ENCODE measurements around the gene SLC23A2. TPM values are rescaled to one million over a fixed set of nuclear protein-coding genes. Genes with fewer than 3 reads are reported as not detected.

SLC23A2 gene
- total RNA-seq, 1 experiment from 2014 or later, result 37.3 TPM

DNA sequence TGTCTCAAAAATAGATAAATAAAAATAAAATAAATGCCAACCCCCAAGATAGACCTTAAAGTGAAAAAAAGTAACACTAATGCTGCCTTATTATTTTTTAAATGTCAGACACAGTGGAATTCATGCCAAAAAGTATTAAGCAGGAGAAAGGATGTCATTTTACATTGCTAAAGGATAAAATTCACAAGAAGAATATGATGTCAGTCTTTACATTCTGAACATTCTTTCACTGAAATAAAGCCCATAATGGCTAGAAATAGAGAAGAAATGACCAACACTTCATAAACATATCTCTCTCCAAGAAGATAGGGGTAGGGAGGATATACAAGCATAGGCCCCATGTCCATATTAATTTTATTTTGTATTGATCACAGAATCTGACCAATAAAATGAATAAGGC, 47.4 kb downstream of the SLC23A2 start:
- no peak for DNase-seq
- H3K4me1 Mint-ChIP-seq (ENCODE audit: low read depth, unreplicated experiment), result peaks cover 7% of the 10 kb centered on the region
- no peak overlapping the region for H3K4me3 Mint-ChIP-seq (ENCODE audit: unreplicated experiment)
- intact Hi-C loops (cut with micrococcal nuclease; ENCODE audit: unreplicated experiment), result no loop called here
- H3K9me3 Mint-ChIP-seq (ENCODE audit: unreplicated experiment), result no peaks in the 10 kb centered on the region
- Histone ChIP-seq H3K4me1 (no peaks in the 10 kb centered on the region), H3K36me3 (ENCODE audit: control insufficient read depth, insufficient read depth, low read length) (no peaks in the 10 kb centered on the region), H3K4me3 (ENCODE audit: low read depth, low read length) (no peak overlapping the region), H3K9me3 (no peaks in the 10 kb centered on the region), H3K27me3 (replicated peaks; ENCODE audit: control insufficient read depth, insufficient read depth, low read length) (no peaks in the 10 kb centered on the region)
- POLR2A ChIA-PET, result no interaction called here
- no peak overlapping the region for H3K27ac Mint-ChIP-seq (ENCODE audit: unreplicated experiment)
- H3K36me3 Mint-ChIP-seq (ENCODE audit: insufficient read depth, unreplicated experiment), result peaks cover 6% of the 10 kb centered on the region
- CTCF ChIA-PET, result no interaction called here
- no peaks in the 10 kb centered on the region for H3K27me3 Mint-ChIP-seq (ENCODE audit: insufficient read depth, unreplicated experiment)
- TF ChIP-seq, protein P1, sequence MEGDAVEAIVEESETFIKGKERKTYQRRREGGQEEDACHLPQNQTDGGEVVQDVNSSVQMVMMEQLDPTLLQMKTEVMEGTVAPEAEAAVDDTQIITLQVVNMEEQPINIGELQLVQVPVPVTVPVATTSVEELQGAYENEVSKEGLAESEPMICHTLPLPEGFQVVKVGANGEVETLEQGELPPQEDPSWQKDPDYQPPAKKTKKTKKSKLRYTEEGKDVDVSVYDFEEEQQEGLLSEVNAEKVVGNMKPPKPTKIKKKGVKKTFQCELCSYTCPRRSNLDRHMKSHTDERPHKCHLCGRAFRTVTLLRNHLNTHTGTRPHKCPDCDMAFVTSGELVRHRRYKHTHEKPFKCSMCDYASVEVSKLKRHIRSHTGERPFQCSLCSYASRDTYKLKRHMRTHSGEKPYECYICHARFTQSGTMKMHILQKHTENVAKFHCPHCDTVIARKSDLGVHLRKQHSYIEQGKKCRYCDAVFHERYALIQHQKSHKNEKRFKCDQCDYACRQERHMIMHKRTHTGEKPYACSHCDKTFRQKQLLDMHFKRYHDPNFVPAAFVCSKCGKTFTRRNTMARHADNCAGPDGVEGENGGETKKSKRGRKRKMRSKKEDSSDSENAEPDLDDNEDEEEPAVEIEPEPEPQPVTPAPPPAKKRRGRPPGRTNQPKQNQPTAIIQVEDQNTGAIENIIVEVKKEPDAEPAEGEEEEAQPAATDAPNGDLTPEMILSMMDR (IDR thresholded peaks at IDR 0.05; ENCODE audit: insufficient read depth in 1 of 2, low read depth in 1 of 2, low read length in 1 of 2, severe bottlenecking in 1 of 2, unreplicated experiment in 1 of 2), result no peak
- BruUV-seq (replicated peaks), result no TSS peak

DNA sequence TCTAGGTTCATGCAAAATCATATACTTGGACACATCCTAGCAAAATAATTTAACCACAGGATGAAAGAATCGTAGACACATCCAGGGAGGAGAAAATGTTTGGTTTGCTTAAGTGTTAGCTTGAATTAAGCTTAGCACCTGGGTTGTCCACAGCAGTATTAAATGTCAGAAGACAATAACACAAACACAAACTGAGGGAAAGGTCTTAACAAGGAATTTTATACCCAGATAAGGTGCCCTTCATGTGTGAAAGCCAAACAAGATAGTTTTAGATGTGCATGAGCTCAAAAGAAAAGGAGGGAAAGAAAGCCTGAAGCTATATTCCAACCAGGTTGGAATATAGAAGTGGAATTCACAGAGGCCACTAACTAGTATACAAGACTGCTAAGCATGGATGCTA, 49.1 kb downstream of the SLC23A2 start:
- ChIA-PET POLR2A (no interaction called here), CTCF (no interaction called here)
- no peaks in the 10 kb centered on the region for H3K36me3 ChIP-seq (ENCODE audit: control insufficient read depth, insufficient read depth, low read length)
- H3K4me3 ChIP-seq (ENCODE audit: low read depth, low read length), result no peak overlapping the region
- H3K9me3 Mint-ChIP-seq (ENCODE audit: unreplicated experiment), result no peaks in the 10 kb centered on the region
- TF ChIP-seq, protein P1 (IDR thresholded peaks at IDR 0.05; ENCODE audit: insufficient read depth in 1 of 2, low read depth in 1 of 2, low read length in 1 of 2, severe bottlenecking in 1 of 2, unreplicated experiment in 1 of 2), result no peak
- no peaks in the 10 kb centered on the region for H3K9me3 ChIP-seq
- no peaks in the 10 kb centered on the region for H3K27me3 ChIP-seq (replicated peaks; ENCODE audit: control insufficient read depth, insufficient read depth, low read length)
- BruUV-seq (replicated peaks), result no TSS peak
- DNase-seq, result no peak
- no peaks in the 10 kb centered on the region for H3K27me3 Mint-ChIP-seq (ENCODE audit: insufficient read depth, unreplicated experiment)
- H3K36me3 Mint-ChIP-seq (ENCODE audit: insufficient read depth, unreplicated experiment), result peaks cover 6% of the 10 kb centered on the region
- H3K4me1 Mint-ChIP-seq (ENCODE audit: low read depth, unreplicated experiment), result peaks cover 7% of the 10 kb centered on the region
- H3K27ac Mint-ChIP-seq (ENCODE audit: unreplicated experiment), result no peak overlapping the region
- H3K4me3 Mint-ChIP-seq (ENCODE audit: unreplicated experiment), result no peak overlapping the region
- no peaks in the 10 kb centered on the region for H3K4me1 ChIP-seq
- intact Hi-C loops (cut with micrococcal nuclease; ENCODE audit: unreplicated experiment), result no loop called here

DNA sequence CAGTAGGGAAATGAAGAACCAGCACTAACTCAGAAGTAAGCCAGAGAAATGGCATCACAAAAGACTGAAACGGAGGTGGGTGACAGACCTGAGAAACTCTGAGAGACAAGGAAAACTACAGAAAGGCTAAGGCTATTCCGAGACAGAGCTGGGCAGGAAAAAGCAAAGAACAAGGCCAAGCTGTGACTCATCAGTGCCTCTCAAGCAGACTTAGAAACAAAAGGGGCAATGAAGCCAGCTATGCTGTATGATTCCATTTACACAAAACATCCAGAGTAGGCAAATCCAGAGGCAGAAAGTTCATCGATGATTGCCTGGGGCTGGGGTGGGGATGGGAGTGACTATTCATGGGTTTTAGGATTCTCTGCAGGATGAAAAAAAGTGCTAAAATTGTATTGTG, 50.0 kb downstream of the SLC23A2 start:
- Mint-ChIP-seq H3K27me3 (ENCODE audit: insufficient read depth, unreplicated experiment) (no peaks in the 10 kb centered on the region), H3K4me1 (ENCODE audit: low read depth, unreplicated experiment) (peaks cover 7% of the 10 kb centered on the region), H3K9me3 (ENCODE audit: unreplicated experiment) (no peaks in the 10 kb centered on the region), H3K27ac (ENCODE audit: unreplicated experiment) (no peak overlapping the region), H3K4me3 (ENCODE audit: unreplicated experiment) (no peak overlapping the region), H3K36me3 (ENCODE audit: insufficient read depth, unreplicated experiment) (peaks cover 6% of the 10 kb centered on the region)
- Histone ChIP-seq H3K27me3 (replicated peaks; ENCODE audit: control insufficient read depth, insufficient read depth, low read length) (no peaks in the 10 kb centered on the region), H3K36me3 (ENCODE audit: control insufficient read depth, insufficient read depth, low read length) (no peaks in the 10 kb centered on the region), H3K4me1 (no peaks in the 10 kb centered on the region), H3K9me3 (no peaks in the 10 kb centered on the region), H3K4me3 (ENCODE audit: low read depth, low read length) (no peak overlapping the region)
- intact Hi-C loops (cut with micrococcal nuclease; ENCODE audit: unreplicated experiment), result no loop called here
- CTCF ChIA-PET, result no interaction called here
- POLR2A ChIA-PET, result no interaction called here
- no TSS peak for BruUV-seq (replicated peaks)
- DNase-seq, result no peak
- TF ChIP-seq, protein P1 (IDR thresholded peaks at IDR 0.05; ENCODE audit: insufficient read depth in 1 of 2, low read depth in 1 of 2, low read length in 1 of 2, severe bottlenecking in 1 of 2, unreplicated experiment in 1 of 2), result no peak
